Upper lobe of right lung (tissue), 1 donor: ENCODE measurements around the gene ZBTB7C. TPM values are rescaled to one million over a fixed set of nuclear protein-coding genes. Genes with fewer than 3 reads are reported as not detected.

Experiments used
- ATAC-seq: fragments of 200-7000 bp; cut with Tn5 transposase; one replicate; pipeline ENCODE4 v1.9.1; 2020; ENCODE audit warnings: mild to moderate bottlenecking, moderate library complexity
- DNase-seq: peaks from one replicate; pipeline ENCODE4 v3.0.0-alpha.2; 2020
- H3K27ac ChIP-seq: fragments of 200-600 bp; one replicate; pipeline ENCODE4 v1.8.0; 2022
- H3K27me3 ChIP-seq: fragments of 200-600 bp; one replicate; pipeline ENCODE4 v1.8.0; 2022; ENCODE audit warnings: mild to moderate bottlenecking
- H3K36me3 ChIP-seq: fragments of 200-600 bp; one replicate; pipeline ENCODE4 v1.8.0; 2022
- H3K4me1 ChIP-seq: fragments of 200-600 bp; one replicate; pipeline ENCODE4 v1.8.0; 2022
- H3K4me3 ChIP-seq: fragments of 200-600 bp; one replicate; pipeline ENCODE4 v1.8.0; 2022; ENCODE audit warnings: mild to moderate bottlenecking
- H3K9me3 ChIP-seq: fragments of 200-600 bp; one replicate; pipeline ENCODE4 v1.8.0; 2022
- intact Hi-C: fragments of 100-400 bp; cut with DNase I; formaldehyde crosslinking; loops from one replicate; pipeline ENCODE4 v1.11.0; 2022
- total RNA-seq: library from RNA; stranded (reverse); fragmentation: NEBNext Ultra II Directional; extraction: Animal tissue kit (Norgen Biotek cat#: 25700); gene quantifications from one replicate; pipeline ENCODE4 v1.2.1, GENCODE V29; 2021
- TF ChIP-seq, protein P1 (sequence below): fragments of 200-600 bp; IDR thresholded peaks from one replicate; pipeline ENCODE4 v1.8.0; 2022; ENCODE audit warnings: antibody characterized with exemption
- donor health status: DM: no; HTN: yes; CAD: no; lungs with severe emphysema.

The ZBTB7C gene
- total RNA-seq, 1 donor from 2014 or later: 17.7 TPM

DNA sequence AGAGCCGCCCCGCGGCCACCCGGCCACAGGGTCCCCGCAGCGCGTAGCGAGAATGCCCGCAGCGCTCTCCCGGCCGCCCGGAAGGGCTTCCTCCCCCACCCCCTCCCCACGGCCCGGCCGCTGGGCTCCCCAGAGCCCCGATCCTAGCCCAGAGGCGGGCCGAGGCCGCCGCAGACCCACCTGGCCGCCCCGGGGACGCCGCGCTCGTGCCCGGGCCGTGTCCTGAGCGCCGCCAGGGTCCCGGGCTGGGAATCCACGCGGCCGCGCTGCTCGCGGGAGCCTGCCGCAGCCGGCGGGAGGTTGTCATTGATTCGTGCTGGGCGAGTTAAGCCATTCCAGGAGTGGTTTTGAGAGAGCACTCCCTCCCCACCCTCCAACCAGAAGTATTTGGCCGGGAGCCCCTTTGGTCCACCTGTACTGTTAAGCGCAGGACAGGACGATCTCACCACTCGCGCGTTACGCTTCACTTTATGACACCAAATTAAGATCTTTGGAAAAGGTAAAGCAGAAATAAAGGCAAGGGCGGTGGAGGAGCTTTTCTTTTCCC is 272.3 kb downstream of the ZBTB7C start:
- Histone ChIP-seq H3K9me3 (no peaks in the 10 kb centered on the region), H3K27me3 (no peaks in the 10 kb centered on the region), H3K4me1 (peaks cover 22% of the 10 kb centered on the region), H3K36me3 (no peaks in the 10 kb centered on the region), H3K4me3 (peak overlapping the region; percentile 62), H3K27ac (peak overlapping the region; percentile 24)
- DNase-seq: no peak
- intact Hi-C loops: no loop called here
- peak; percentile 39 for ATAC-seq
- TF ChIP-seq, protein P1, sequence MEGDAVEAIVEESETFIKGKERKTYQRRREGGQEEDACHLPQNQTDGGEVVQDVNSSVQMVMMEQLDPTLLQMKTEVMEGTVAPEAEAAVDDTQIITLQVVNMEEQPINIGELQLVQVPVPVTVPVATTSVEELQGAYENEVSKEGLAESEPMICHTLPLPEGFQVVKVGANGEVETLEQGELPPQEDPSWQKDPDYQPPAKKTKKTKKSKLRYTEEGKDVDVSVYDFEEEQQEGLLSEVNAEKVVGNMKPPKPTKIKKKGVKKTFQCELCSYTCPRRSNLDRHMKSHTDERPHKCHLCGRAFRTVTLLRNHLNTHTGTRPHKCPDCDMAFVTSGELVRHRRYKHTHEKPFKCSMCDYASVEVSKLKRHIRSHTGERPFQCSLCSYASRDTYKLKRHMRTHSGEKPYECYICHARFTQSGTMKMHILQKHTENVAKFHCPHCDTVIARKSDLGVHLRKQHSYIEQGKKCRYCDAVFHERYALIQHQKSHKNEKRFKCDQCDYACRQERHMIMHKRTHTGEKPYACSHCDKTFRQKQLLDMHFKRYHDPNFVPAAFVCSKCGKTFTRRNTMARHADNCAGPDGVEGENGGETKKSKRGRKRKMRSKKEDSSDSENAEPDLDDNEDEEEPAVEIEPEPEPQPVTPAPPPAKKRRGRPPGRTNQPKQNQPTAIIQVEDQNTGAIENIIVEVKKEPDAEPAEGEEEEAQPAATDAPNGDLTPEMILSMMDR: no peak

- TF ChIP-seq, protein P1: peak; percentile 19
- Histone ChIP-seq H3K27me3 (no peaks in the 10 kb centered on the region), H3K4me1 (peaks cover 22% of the 10 kb centered on the region), H3K27ac (peak overlapping the region; percentile 24), H3K9me3 (no peaks in the 10 kb centered on the region), H3K4me3 (peak overlapping the region; percentile 62), H3K36me3 (no peaks in the 10 kb centered on the region)
- intact Hi-C loops: no loop called here
- no peak for DNase-seq
- ATAC-seq: peak; percentile 12
These were observed 272.9 kb downstream of the ZBTB7C start for GRCh38 chr18:48136051-48136826.

DNA sequence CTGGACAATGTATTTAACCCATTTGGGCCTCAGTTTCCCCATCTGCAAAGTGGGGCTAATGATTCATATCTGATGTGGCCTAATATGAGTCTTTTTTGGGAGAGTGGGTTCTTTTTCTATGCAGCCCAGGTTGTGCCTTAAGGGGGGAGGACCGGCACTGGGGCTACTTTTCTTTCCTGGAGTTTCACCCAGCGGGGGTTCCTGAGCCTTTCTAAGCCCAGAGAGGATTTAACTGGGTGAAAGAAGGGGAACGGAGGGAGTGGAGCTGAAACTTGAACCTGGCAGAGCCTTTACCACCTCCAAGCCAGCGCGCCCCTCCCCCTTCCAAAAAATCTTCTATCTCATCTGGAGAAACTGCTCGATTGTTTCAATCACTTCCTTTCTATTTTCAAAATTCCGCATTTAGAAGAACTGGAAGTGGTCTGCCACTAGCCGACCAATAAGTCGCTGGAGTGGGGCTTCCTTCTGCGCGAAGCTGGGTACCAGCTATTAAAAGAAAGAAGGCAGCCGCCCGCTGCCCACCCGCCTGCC is 273.7 kb downstream of the ZBTB7C start:
- Histone ChIP-seq H3K36me3 (no peaks in the 10 kb centered on the region), H3K4me1 (peaks cover 20% of the 10 kb centered on the region), H3K27me3 (no peaks in the 10 kb centered on the region), H3K4me3 (peak overlapping the region; percentile 62), H3K27ac (no peak overlapping the region), H3K9me3 (no peaks in the 10 kb centered on the region)
- intact Hi-C loops: no loop called here
- TF ChIP-seq, protein P1: no peak
- ATAC-seq: no peak
- DNase-seq: no peak

GRCh38 chr18:48134609-48135008 is 274.6 kb downstream of the ZBTB7C start:
- ATAC-seq: no peak

DNA sequence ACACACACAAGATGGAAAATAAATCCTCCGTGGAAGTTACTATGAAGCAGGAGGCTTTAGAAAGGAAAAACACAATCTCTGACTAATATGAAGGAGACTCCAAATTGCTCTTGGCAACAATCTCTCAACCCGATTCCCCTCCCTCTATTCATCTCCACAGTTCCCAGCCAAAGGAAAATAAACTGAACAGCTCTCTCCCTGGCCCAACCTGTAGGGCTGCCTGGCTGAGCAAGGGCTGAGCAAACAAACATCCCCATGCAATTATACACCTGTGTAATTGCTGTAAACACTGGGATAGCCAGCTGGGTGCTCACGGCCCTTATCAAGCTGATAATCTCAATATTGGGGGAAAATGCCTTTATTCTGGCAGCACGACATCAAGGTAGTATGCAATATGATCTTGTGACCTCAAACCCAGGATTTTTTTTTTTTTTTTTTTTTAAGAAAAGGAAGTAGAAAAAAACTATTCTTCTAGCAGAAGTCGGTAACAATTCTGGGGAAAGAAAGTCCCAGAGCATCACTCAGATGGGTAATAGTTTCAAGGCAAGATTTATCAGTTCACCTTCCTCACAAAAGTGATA is 275.4 kb downstream of the ZBTB7C start:
- peaks cover 4% of the 10 kb centered on the region for H3K4me1 ChIP-seq
- TF ChIP-seq, protein P1: no peak
- no peak overlapping the region for H3K4me3 ChIP-seq
- H3K27me3 ChIP-seq: no peaks in the 10 kb centered on the region
- no peak overlapping the region for H3K27ac ChIP-seq
- ATAC-seq (peak; percentile 61), DNase-seq (no peak)
- H3K9me3 ChIP-seq: no peaks in the 10 kb centered on the region
- intact Hi-C loops: no loop called here
- H3K36me3 ChIP-seq: no peaks in the 10 kb centered on the region

More at GRCh38 chr18:48134609-48135008, 274.6 kb downstream of the ZBTB7C start:
- no peak for DNase-seq
- no peak overlapping the region for H3K4me3 ChIP-seq
- H3K4me1 ChIP-seq: peaks cover 11% of the 10 kb centered on the region
- H3K27ac ChIP-seq: no peak overlapping the region
- no peaks in the 10 kb centered on the region for H3K27me3 ChIP-seq
- TF ChIP-seq, protein P1: no peak
- intact Hi-C loops: no loop called here
- H3K9me3 ChIP-seq: no peaks in the 10 kb centered on the region
- H3K36me3 ChIP-seq: no peaks in the 10 kb centered on the region
